Colonic mucosa (tissue), 4 donors: Measurements from ENCODE around the gene STK11. TPM values are rescaled to one million over a fixed set of nuclear protein-coding genes. Genes with fewer than 3 reads are reported as not detected.

Experiments used
- DNase-seq: peaks from one replicate; pipeline ENCODE4 v3.0.0-alpha.2; 2020
- H3K27ac ChIP-seq: fragments of 200-600 bp; one replicate; pipeline ENCODE4 v1.8.0; 2021
- H3K27me3 ChIP-seq: fragments of 200-600 bp; one replicate; pipeline ENCODE4 v1.8.0; 2021
- H3K36me3 ChIP-seq: fragments of 200-600 bp; one replicate; pipeline ENCODE4 v1.8.0; 2021
- H3K4me1 ChIP-seq: fragments of 200-600 bp; one replicate; pipeline ENCODE4 v1.8.0; 2021; ENCODE audit warnings: mild to moderate bottlenecking
- H3K4me3 ChIP-seq: fragments of 200-600 bp; one replicate; pipeline ENCODE4 v1.8.0; 2021
- H3K9ac ChIP-seq, 2 donors: one replicate each; pipeline ENCODE4 v1.7.0; 2013; ENCODE audit warnings: control low read depth in 2 of 2, low read depth in 2 of 2, low read length in 2 of 2
- H3K9me3 ChIP-seq: fragments of 200-600 bp; one replicate; pipeline ENCODE4 v1.8.0; 2021
- intact Hi-C: fragments of 100-400 bp; cut with DNase I; formaldehyde crosslinking; loops from one replicate; pipeline ENCODE4 v1.14.1; 2022
- total RNA-seq, 2 donors: library from RNA; stranded (reverse); fragmentation: NEBNext Ultra II Directional in 1 of 2; extraction: Animal tissue kit (Norgen Biotek cat#: 25700) in 1 of 2; gene quantifications; one replicate each; pipeline ENCODE4 v1.2.1, GENCODE V29; 2021
- TF ChIP-seq, protein P1 (sequence below): fragments of 200-600 bp; IDR thresholded peaks from one replicate; pipeline ENCODE4 v1.8.0; 2022; ENCODE audit warnings: antibody characterized with exemption, mild to moderate bottlenecking
- donor health status: healthy.
- donor health status: DM: no; HTN: no; CAD: no.
- donor health status: DM: no; HTN: no; CAD: no.

STK11 gene
- total RNA-seq, 2 donors from 2014 or later = 76.3 to 103 TPM

DNA sequence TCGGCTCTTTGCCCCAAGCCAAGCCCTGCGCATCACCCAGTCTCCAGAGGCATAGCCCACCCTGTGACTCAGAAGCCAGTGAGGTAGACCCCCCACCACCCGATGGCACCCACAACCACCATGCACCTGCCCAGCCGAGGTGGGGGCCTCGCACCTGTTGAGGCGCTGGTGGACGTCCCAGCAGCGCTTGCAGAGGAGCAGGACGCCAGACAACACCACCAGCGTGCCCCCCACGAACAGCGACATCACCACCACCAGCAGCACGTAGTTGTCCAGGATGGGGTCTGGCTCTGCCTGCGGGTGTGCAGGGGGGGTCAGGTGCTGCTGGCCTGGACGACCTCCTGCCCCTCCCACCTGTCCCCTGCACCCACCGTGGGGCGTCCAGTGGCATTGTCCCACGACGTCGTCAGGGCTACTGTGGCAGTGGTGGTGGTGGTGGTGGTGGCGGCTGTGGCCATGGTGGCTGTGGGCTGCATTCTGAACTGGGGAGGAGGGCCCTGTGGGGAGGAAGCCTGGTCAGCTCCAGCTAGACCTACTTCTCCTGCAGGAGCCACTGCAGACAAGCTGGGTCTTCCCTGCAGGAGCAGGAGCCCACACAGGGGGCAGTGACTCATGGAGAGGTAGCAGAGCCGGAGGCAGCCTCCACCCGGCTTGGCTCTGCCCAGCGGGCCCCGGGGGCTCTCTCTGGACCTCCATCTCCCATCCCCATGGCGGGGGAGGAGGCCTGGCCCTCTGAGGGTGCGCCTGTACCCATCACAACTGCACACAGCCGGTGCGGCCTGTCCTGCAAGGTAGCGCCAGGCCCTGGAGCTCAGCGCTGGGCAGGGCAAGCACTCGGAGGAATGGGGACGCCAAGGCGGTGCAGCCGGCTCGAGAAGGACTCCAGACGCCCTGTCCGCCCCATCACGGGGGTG is 30.3 kb downstream of the STK11 start:
- Histone ChIP-seq H3K27ac (no peak overlapping the region), H3K4me1 (peaks cover 20% of the 10 kb centered on the region), H3K27me3 (peaks cover 37% of the 10 kb centered on the region), H3K9ac (peak overlapping the region in 1 of 2 donors; percentile 39), H3K9me3 (no peaks in the 10 kb centered on the region), H3K36me3 (no peaks in the 10 kb centered on the region), H3K4me3 (no peak overlapping the region)
- intact Hi-C loops = no loop called here
- no peak for DNase-seq
- TF ChIP-seq, protein P1, sequence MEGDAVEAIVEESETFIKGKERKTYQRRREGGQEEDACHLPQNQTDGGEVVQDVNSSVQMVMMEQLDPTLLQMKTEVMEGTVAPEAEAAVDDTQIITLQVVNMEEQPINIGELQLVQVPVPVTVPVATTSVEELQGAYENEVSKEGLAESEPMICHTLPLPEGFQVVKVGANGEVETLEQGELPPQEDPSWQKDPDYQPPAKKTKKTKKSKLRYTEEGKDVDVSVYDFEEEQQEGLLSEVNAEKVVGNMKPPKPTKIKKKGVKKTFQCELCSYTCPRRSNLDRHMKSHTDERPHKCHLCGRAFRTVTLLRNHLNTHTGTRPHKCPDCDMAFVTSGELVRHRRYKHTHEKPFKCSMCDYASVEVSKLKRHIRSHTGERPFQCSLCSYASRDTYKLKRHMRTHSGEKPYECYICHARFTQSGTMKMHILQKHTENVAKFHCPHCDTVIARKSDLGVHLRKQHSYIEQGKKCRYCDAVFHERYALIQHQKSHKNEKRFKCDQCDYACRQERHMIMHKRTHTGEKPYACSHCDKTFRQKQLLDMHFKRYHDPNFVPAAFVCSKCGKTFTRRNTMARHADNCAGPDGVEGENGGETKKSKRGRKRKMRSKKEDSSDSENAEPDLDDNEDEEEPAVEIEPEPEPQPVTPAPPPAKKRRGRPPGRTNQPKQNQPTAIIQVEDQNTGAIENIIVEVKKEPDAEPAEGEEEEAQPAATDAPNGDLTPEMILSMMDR = no peak

DNA sequence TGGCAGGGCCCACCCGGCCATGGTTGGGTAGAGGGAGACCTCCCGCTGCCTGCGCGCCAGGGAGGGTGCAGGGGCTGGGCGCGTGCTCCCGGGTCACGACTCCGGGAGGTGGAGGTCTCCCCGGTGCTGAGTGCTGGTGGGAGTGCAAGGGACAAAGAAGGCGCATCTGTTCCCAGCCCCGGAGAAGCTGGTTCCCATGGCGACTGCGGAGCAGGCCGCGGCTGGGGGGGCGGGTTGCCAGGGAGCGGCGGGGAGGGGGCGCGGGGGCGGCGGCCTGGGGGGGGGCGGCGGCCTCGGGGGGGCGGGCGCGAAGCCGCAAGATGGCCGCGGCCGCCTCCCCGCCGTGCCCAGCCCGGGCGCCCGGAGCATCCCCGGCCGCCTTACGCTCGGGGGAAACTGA is 31.0 kb downstream of the STK11 start:
- H3K9ac ChIP-seq = no peak overlapping the region
- intact Hi-C loops = no loop called here

GRCh38 chr19:1237027-1237659 is 31.6 kb downstream of the STK11 start:
- Histone ChIP-seq H3K9ac (peak overlapping the region; percentile 19 to 63), H3K4me3 (peak overlapping the region; percentile 35), H3K9me3 (no peaks in the 10 kb centered on the region), H3K36me3 (no peaks in the 10 kb centered on the region), H3K4me1 (peaks cover 24% of the 10 kb centered on the region), H3K27ac (no peak overlapping the region), H3K27me3 (peaks cover 37% of the 10 kb centered on the region)
- intact Hi-C loops = no loop called here
- peak; percentile 34 for DNase-seq
- TF ChIP-seq, protein P1 = no peak

More for the DNA sequence above, 31.0 kb downstream of the STK11 start:
- Histone ChIP-seq H3K4me1 (peaks cover 24% of the 10 kb centered on the region), H3K27ac (no peak overlapping the region), H3K27me3 (peaks cover 37% of the 10 kb centered on the region), H3K9me3 (no peaks in the 10 kb centered on the region), H3K36me3 (no peaks in the 10 kb centered on the region), H3K4me3 (peak overlapping the region; percentile 35)
- DNase-seq = no peak
- TF ChIP-seq, protein P1 = no peak

DNA sequence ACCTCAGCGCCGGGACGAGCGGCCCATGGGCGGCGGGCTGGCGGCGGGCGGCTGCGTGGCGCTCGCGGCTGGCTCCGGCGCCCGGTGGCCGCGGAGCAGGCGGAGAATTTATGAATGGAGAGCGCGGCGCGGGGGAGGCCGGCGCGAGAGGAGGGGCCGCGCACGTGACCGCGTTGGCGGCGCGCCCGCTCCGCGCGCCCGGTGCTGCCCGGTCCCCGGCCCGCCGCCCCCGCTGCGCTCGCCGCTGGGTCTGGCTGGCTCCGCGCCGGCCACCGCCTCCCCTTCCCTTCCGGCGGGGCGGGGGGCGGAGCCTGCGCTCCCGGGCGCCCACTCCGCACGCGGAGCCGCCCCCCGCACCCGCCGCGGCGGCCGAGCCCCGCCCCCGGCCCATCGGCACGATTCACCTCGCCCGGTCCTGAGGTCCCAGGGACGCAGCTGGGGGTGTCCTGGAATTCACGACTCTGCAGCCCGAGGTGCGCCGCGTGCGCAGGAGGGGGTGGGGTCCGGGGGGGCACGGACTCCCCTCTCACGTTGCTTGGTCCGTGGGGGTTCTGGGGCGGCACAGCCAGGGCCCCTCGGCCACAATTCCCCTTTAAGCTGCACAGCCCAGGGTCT is 32.3 kb downstream of the STK11 start, which contains the start of gene CBARP:
TSS of gene CBARP (minus strand) at position 252 of the 615 bp plus-strand sequence. CDS start 1,905 bp downstream, outside the sequence.
- Histone ChIP-seq H3K27ac (no peak within 1 kb of the TSS), H3K4me1 (peaks cover 21% of the 10 kb centered on the region), H3K9me3 (no peaks in the 10 kb centered on the region), H3K27me3 (peaks cover 37% of the 10 kb centered on the region), H3K36me3 (no peaks in the 10 kb centered on the region), H3K4me3 (peak within 1 kb of the TSS; percentile 35), H3K9ac (peak within 1 kb of the TSS; percentile 19 to 63)
- TF ChIP-seq, protein P1 = no peak
- DNase-seq = no peak
- intact Hi-C loops = no loop called here
